GM23248 (cell line): Measurements from ENCODE around the gene IL1A.

Source experiments
- EZH2 ChIP-seq: fragments of 200-600 bp; sonication (generic); IDR thresholded peaks from 2 replicates; pipeline ENCODE4 v1.6.1; 2018; ENCODE audit warnings: antibody characterized with exemption, mild to moderate bottlenecking; ENCODE audit not compliant: insufficient read depth, poor library complexity, severe bottlenecking
- EZH2phosphoT487 ChIP-seq: fragments of 200-600 bp; sonication (generic); IDR thresholded peaks from 2 replicates; pipeline ENCODE4 v1.6.1; 2018; ENCODE audit warnings: antibody characterized with exemption, moderate library complexity, mild to moderate bottlenecking, low read depth; ENCODE audit not compliant: insufficient read depth

GRCh38 chr2:112812318-112813267 lies 28.3 kb upstream of the IL1A start:
- no peak for TF ChIP-seq EZH2
- no peak; the same call in 1 of the 2 replicates for TF ChIP-seq EZH2phosphoT487
